ENCODE data around the gene SPTBN4.

The SPTBN4 gene

GRCh38 chr19:40580619-40581018 lies 113.8 kb downstream of the SPTBN4 start:
- Histone ChIP-seq H4K20me1 (ENCODE audit: low read depth, low read length) (no peaks in the 10 kb centered on the region), H3K9me2 (replicated peaks; ENCODE audit: insufficient read depth, low read length) (no peaks in the 10 kb centered on the region), H3K36me3 (ENCODE audit: low read length) (no peaks in the 10 kb centered on the region), H3K9ac (ENCODE audit: low read length) (no peak overlapping the region), H3K9me3 (ENCODE audit: insufficient read depth, low read length) (no peaks in the 10 kb centered on the region), H2AFZ (ENCODE audit: low read depth, low read length, severe bottlenecking) (no peak overlapping the region), H3K27ac (ENCODE audit: low read depth, low read length) (no peak overlapping the region), H3K4me3 (ENCODE audit: insufficient read depth, low read length, poor library complexity, severe bottlenecking) (no peak overlapping the region), H3K27me3 (ENCODE audit: low read length) (no peaks in the 10 kb centered on the region), H3K79me2 (ENCODE audit: insufficient read depth, low read length) (peaks cover 9% of the 10 kb centered on the region; the same call in 1 of the 2 replicates), H3K4me2 (ENCODE audit: low read depth, low read length, poor library complexity, severe bottlenecking) (no peak overlapping the region), H3F3A (ENCODE audit: insufficient read depth) (no peaks in the 10 kb centered on the region)
- TF ChIP-seq CTCF (IDR thresholded peaks at IDR 0.05; ENCODE audit: insufficient read depth, low read length, poor library complexity, severe bottlenecking) (no peak), EZH2phosphoT487 (conservative IDR thresholded peaks at IDR 0.05; ENCODE audit: low read length) (no peak)

GRCh38 chr19:40581531-40581930 lies 114.7 kb downstream of the SPTBN4 start:
- no peaks in the 10 kb centered on the region for H3F3A ChIP-seq (ENCODE audit: insufficient read depth)
- no peaks in the 10 kb centered on the region for H3K36me3 ChIP-seq (ENCODE audit: low read length)
- H3K4me2 ChIP-seq (ENCODE audit: low read depth, low read length, poor library complexity, severe bottlenecking): no peak overlapping the region
- no peak overlapping the region for H3K9ac ChIP-seq (ENCODE audit: low read length)
- no peaks in the 10 kb centered on the region for H3K9me2 ChIP-seq (replicated peaks; ENCODE audit: insufficient read depth, low read length)
- H3K27ac ChIP-seq (ENCODE audit: low read depth, low read length): no peak overlapping the region
- H4K20me1 ChIP-seq (ENCODE audit: low read depth, low read length): no peaks in the 10 kb centered on the region
- TF ChIP-seq EZH2phosphoT487 (conservative IDR thresholded peaks at IDR 0.05; ENCODE audit: low read length) (no peak), CTCF (IDR thresholded peaks at IDR 0.05; ENCODE audit: insufficient read depth, low read length, poor library complexity, severe bottlenecking) (no peak)
- no peak overlapping the region for H3K4me3 ChIP-seq (ENCODE audit: insufficient read depth, low read length, poor library complexity, severe bottlenecking)
- no peak overlapping the region for H2AFZ ChIP-seq (ENCODE audit: low read depth, low read length, severe bottlenecking)
- no peaks in the 10 kb centered on the region for H3K9me3 ChIP-seq (ENCODE audit: insufficient read depth, low read length)
- H3K27me3 ChIP-seq (ENCODE audit: low read length): no peaks in the 10 kb centered on the region
- H3K79me2 ChIP-seq (ENCODE audit: insufficient read depth, low read length): peaks cover 9% of the 10 kb centered on the region; the same call in 1 of the 2 replicates

- H3K9me2 ChIP-seq (replicated peaks; ENCODE audit: insufficient read depth, low read length): no peaks in the 10 kb centered on the region
- H3K4me3 ChIP-seq (ENCODE audit: insufficient read depth, low read length, poor library complexity, severe bottlenecking): no peak overlapping the region
- no peak overlapping the region for H3K9ac ChIP-seq (ENCODE audit: low read length)
- H3K36me3 ChIP-seq (ENCODE audit: low read length): no peaks in the 10 kb centered on the region
- TF ChIP-seq EZH2phosphoT487 (conservative IDR thresholded peaks at IDR 0.05; ENCODE audit: low read length) (no peak), CTCF (IDR thresholded peaks at IDR 0.05; ENCODE audit: insufficient read depth, low read length, poor library complexity, severe bottlenecking) (no peak)
- H3F3A ChIP-seq (ENCODE audit: insufficient read depth): no peaks in the 10 kb centered on the region
- H3K9me3 ChIP-seq (ENCODE audit: insufficient read depth, low read length): no peaks in the 10 kb centered on the region
- H3K27me3 ChIP-seq (ENCODE audit: low read length): no peaks in the 10 kb centered on the region
- no peak overlapping the region for H2AFZ ChIP-seq (ENCODE audit: low read depth, low read length, severe bottlenecking)
- no peak overlapping the region for H3K27ac ChIP-seq (ENCODE audit: low read depth, low read length)
- no peaks in the 10 kb centered on the region for H4K20me1 ChIP-seq (ENCODE audit: low read depth, low read length)
- H3K79me2 ChIP-seq (ENCODE audit: insufficient read depth, low read length): peaks cover 2% of the 10 kb centered on the region; the same call in 1 of the 2 replicates
- H3K4me2 ChIP-seq (ENCODE audit: low read depth, low read length, poor library complexity, severe bottlenecking): no peak overlapping the region
These were observed 115.7 kb downstream of the SPTBN4 start for GRCh38 chr19:40582467-40582866.

All from SU-DHL-6 (cell line).